Measurements from ENCODE around the gene NOP9. TPM values are rescaled to one million over a fixed set of nuclear protein-coding genes. Genes with fewer than 3 reads are reported as not detected.

Gene NOP9
- total RNA-seq, 2 experiments from 2014 or later, result 25.9 to 27.5 TPM

- peaks cover 8% of the 10 kb centered on the region for H3K4me1 ChIP-seq (ENCODE audit: insufficient read depth, low read length)
- no peaks in the 10 kb centered on the region for H3K27me3 ChIP-seq (ENCODE audit: control insufficient read depth in 1 of 2, insufficient read depth in 2 of 2, low read length in 2 of 2)
- no peak overlapping the region for H3K4me3 Mint-ChIP-seq
- H3K4me1 Mint-ChIP-seq (ENCODE audit: low read depth), result peaks cover 5% of the 10 kb centered on the region
- no peaks in the 10 kb centered on the region for H3K36me3 ChIP-seq (ENCODE audit: insufficient read depth, low read length)
- no peaks in the 10 kb centered on the region for H3K9me3 Mint-ChIP-seq
- no peak overlapping the region for H3K4me3 ChIP-seq (ENCODE audit: low read length)
- H3K27me3 Mint-ChIP-seq, result peaks cover 10% of the 10 kb centered on the region
- no peak overlapping the region for H3K27ac ChIP-seq (ENCODE audit: low read depth in 1 of 2, low read length in 2 of 2)
- H3K9me3 ChIP-seq (ENCODE audit: control insufficient read depth in 1 of 2, insufficient read depth in 1 of 2, low read length in 2 of 2), result peaks cover 0 to 4% of the 10 kb centered on the region in 2 experiments
- no peak for DNase-seq
- intact Hi-C loops (cut with DNase I, micrococcal nuclease), result no loop called here
- H3K27ac Mint-ChIP-seq, result no peak overlapping the region
- no peaks in the 10 kb centered on the region for H3K36me3 Mint-ChIP-seq (ENCODE audit: low read depth)
- CTCF ChIA-PET, result interaction anchor here (2.2 kb wide), 1 partner anchor 15 kb away, joined by 5 read pairs; the partner anchor contains the start of gene CIDEB
- POLR2A ChIA-PET, result no interaction called here
- no peak for ATAC-seq (ENCODE audit: poor library complexity)
- TF ChIP-seq, protein P1, sequence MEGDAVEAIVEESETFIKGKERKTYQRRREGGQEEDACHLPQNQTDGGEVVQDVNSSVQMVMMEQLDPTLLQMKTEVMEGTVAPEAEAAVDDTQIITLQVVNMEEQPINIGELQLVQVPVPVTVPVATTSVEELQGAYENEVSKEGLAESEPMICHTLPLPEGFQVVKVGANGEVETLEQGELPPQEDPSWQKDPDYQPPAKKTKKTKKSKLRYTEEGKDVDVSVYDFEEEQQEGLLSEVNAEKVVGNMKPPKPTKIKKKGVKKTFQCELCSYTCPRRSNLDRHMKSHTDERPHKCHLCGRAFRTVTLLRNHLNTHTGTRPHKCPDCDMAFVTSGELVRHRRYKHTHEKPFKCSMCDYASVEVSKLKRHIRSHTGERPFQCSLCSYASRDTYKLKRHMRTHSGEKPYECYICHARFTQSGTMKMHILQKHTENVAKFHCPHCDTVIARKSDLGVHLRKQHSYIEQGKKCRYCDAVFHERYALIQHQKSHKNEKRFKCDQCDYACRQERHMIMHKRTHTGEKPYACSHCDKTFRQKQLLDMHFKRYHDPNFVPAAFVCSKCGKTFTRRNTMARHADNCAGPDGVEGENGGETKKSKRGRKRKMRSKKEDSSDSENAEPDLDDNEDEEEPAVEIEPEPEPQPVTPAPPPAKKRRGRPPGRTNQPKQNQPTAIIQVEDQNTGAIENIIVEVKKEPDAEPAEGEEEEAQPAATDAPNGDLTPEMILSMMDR (IDR thresholded peaks at IDR 0.05), result no peak
These were observed 23.0 kb downstream of the NOP9 start for GRCh38 chr14:24322672-24323071.

DNA sequence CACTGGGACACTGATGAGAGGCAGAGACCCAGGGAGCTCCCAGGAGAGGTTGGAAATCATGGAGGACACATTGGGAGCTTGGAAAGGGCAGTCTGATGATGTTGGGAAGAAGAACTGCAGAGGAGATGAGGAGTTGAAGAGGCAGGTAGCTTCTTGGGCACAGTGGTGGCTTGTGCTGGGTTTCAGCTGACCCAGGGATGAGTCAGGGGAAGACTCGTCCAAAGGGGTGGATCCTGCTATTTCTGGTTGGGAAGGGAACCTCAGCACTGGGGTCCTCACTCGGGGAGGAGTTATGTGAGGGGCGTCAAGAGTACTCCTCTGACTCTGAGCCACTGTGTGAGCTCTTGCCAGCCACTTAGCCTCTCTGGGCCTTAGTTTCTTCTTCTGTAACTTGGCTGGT lies 23.7 kb downstream of the NOP9 start:
- H3K36me3 ChIP-seq (ENCODE audit: insufficient read depth, low read length), result no peaks in the 10 kb centered on the region
- H3K27me3 ChIP-seq (ENCODE audit: control insufficient read depth in 1 of 2, insufficient read depth in 2 of 2, low read length in 2 of 2), result no peaks in the 10 kb centered on the region
- Mint-ChIP-seq H3K27ac (no peak overlapping the region), H3K27me3 (peaks cover 10% of the 10 kb centered on the region), H3K4me3 (no peak overlapping the region), H3K4me1 (ENCODE audit: low read depth) (peaks cover 6% of the 10 kb centered on the region), H3K36me3 (ENCODE audit: low read depth) (no peaks in the 10 kb centered on the region), H3K9me3 (no peaks in the 10 kb centered on the region)
- TF ChIP-seq, protein P1 (IDR thresholded peaks at IDR 0.05), result no peak
- peaks cover 12% of the 10 kb centered on the region for H3K4me1 ChIP-seq (ENCODE audit: insufficient read depth, low read length)
- H3K27ac ChIP-seq (ENCODE audit: low read depth in 1 of 2, low read length in 2 of 2), result no peak overlapping the region
- ChIA-PET POLR2A (no interaction called here), CTCF (no interaction called here)
- intact Hi-C loops (cut with DNase I, micrococcal nuclease), result no loop called here
- H3K9me3 ChIP-seq (ENCODE audit: control insufficient read depth in 1 of 2, insufficient read depth in 1 of 2, low read length in 2 of 2), result peaks cover 0 to 4% of the 10 kb centered on the region in 2 experiments
- H3K4me3 ChIP-seq (ENCODE audit: low read length), result no peak overlapping the region
- no peak for DNase-seq
- no peak for ATAC-seq (ENCODE audit: poor library complexity)

DNA sequence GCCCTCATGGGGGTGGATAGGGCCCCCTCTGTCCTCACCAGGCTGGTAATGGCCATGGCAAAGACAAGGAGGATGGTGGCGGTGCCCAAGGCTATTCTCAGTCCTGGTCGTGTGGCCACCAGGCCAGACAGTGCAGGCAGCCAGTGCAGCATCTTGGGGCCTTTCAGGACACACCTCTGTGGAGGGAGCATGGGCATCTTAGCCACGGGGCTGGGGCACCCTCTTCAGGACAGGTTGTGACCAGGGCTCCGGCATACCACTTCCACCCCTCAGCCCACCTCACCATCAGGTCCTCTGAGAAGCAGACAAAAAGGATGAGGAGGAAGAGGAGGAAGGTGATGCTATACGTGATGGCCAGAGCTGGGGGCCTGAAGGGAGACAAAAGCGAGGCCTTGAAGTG lies 24.4 kb downstream of the NOP9 start:
- H3K9me3 ChIP-seq (ENCODE audit: control insufficient read depth in 1 of 2, insufficient read depth in 1 of 2, low read length in 2 of 2), result peaks cover 0 to 4% of the 10 kb centered on the region in 2 experiments
- ATAC-seq (ENCODE audit: poor library complexity), result no peak
- TF ChIP-seq, protein P1 (IDR thresholded peaks at IDR 0.05), result no peak
- no peaks in the 10 kb centered on the region for H3K36me3 ChIP-seq (ENCODE audit: insufficient read depth, low read length)
- Mint-ChIP-seq H3K27me3 (peaks cover 10% of the 10 kb centered on the region), H3K27ac (no peak overlapping the region), H3K4me3 (no peak overlapping the region), H3K36me3 (ENCODE audit: low read depth) (no peaks in the 10 kb centered on the region), H3K9me3 (no peaks in the 10 kb centered on the region), H3K4me1 (ENCODE audit: low read depth) (peaks cover 6% of the 10 kb centered on the region)
- H3K27ac ChIP-seq (ENCODE audit: low read depth in 1 of 2, low read length in 2 of 2), result no peak overlapping the region
- ChIA-PET CTCF (no interaction called here), POLR2A (no interaction called here)
- peaks cover 19% of the 10 kb centered on the region for H3K4me1 ChIP-seq (ENCODE audit: insufficient read depth, low read length)
- H3K27me3 ChIP-seq (ENCODE audit: control insufficient read depth in 1 of 2, insufficient read depth in 2 of 2, low read length in 2 of 2), result no peaks in the 10 kb centered on the region
- DNase-seq, result no peak
- no peak overlapping the region for H3K4me3 ChIP-seq (ENCODE audit: low read length)
- intact Hi-C loops (cut with DNase I, micrococcal nuclease), result no loop called here
